A673 (cell line): ENCODE data around the gene FGF16. TPM values are rescaled to one million over a fixed set of nuclear protein-coding genes. Genes with fewer than 3 reads are reported as not detected.
"Not testable (repeated sequence)": the region's sequence is repeated elsewhere in the genome, so short reads cannot be mapped to it uniquely, and the experiment has no call there.

Experiments
- Bru-seq: library from RNA; stranded (reverse); fragments of 400-500 nt; gene quantifications from one replicate; lab custom pipeline; 2021; lab: Mats Ljungman, UMichigan
- BruChase-seq, 2 experiments: library from RNA; stranded (reverse); fragments of 400-500 nt; gene quantifications; one replicate each; lab custom pipeline; 2021; lab: Mats Ljungman, UMichigan
- BruUV-seq: library from RNA; stranded (reverse); fragments of 400-500 nt; replicated peaks from 2 replicates; lab custom pipeline; 2021; lab: Mats Ljungman, UMichigan
- CTCF ChIA-PET: fragments of 300-600 bp; sonication (Branson Sonifier 250); formaldehyde crosslinking; loops from one replicate; lab custom pipeline; 2022; ENCODE audit warnings: antibody characterized with exemption; lab: Charles Lee
- POLR2A ChIA-PET: fragments of 300-600 bp; sonication (Branson Sonifier 250); formaldehyde crosslinking; loops from one replicate; lab custom pipeline; 2022; ENCODE audit warnings: antibody characterized with exemption; ENCODE audit not compliant: low non-redundant PET; lab: Charles Lee
- DNase-seq: peaks from one replicate; pipeline ENCODE4 v3.0.0-alpha.2; 2015; ENCODE audit warnings: low spot score
- H3K27ac ChIP-seq: fragments of 200-600 bp; sonication (generic); 2 replicates; pipeline ENCODE4 v1.5.1; 2016; ENCODE audit warnings: mixed run types, low read depth, mild to moderate bottlenecking, mixed read lengths, antibody characterized with exemption, low read length; ENCODE audit not compliant: poor library complexity, severe bottlenecking
- H3K27me3 ChIP-seq: fragments of 200-600 bp; sonication (generic); replicated peaks from 2 replicates; pipeline ENCODE4 v1.6.1; 2017; ENCODE audit warnings: mixed run types, low read depth, mild to moderate bottlenecking, mixed read lengths, antibody characterized with exemption, low read length; ENCODE audit not compliant: insufficient read depth, poor library complexity
- H3K36me3 ChIP-seq: fragments of 200-600 bp; sonication (generic); 2 replicates; pipeline ENCODE4 v1.6.1; 2016; ENCODE audit warnings: mixed run types, mild to moderate bottlenecking, mixed read lengths, antibody characterized with exemption, low read length; ENCODE audit not compliant: insufficient read depth, poor library complexity, severe bottlenecking
- H3K4me1 ChIP-seq: fragments of 200-600 bp; sonication (generic); 2 replicates; pipeline ENCODE4 v1.6.1; 2017; ENCODE audit warnings: mixed run types, mild to moderate bottlenecking, mixed read lengths, antibody characterized with exemption, low read length; ENCODE audit not compliant: insufficient read depth, poor library complexity, severe bottlenecking
- H3K4me3 ChIP-seq: fragments of 200-600 bp; sonication (generic); 2 replicates; pipeline ENCODE4 v1.5.1; 2016; ENCODE audit warnings: low read depth, mixed run types, mild to moderate bottlenecking, mixed read lengths, low read length; ENCODE audit not compliant: poor library complexity, severe bottlenecking
- H3K9me3 ChIP-seq: fragments of 200-600 bp; sonication (generic); 2 replicates; pipeline ENCODE4 v1.6.1; 2016; ENCODE audit warnings: mixed run types, low read depth, mild to moderate bottlenecking, mixed read lengths, antibody characterized with exemption, low read length; ENCODE audit not compliant: poor library complexity, severe bottlenecking
- CTCF ChIP-seq: fragments of 300-800, 200-600 bp; sonication (generic); conservative IDR thresholded peaks from 2 replicates; pipeline ENCODE4 v1.5.1; 2017; ENCODE audit warnings: low read depth, mild to moderate bottlenecking, antibody characterized with exemption, low read length, moderate library complexity, mixed read lengths
- EZH2 ChIP-seq: fragments of 200-600 bp; sonication (generic); IDR thresholded peaks from 2 replicates; pipeline ENCODE4 v1.6.1; 2017; ENCODE audit warnings: borderline replicate concordance, low read depth, mild to moderate bottlenecking, mixed read lengths, antibody characterized with exemption, low read length; ENCODE audit not compliant: poor library complexity, severe bottlenecking
- intact Hi-C: fragments of 100-400 bp; cut with micrococcal nuclease; formaldehyde crosslinking; loops from one replicate; pipeline ENCODE4 v1.10.0; 2022; ENCODE audit not compliant: unreplicated experiment
- long read RNA-seq: library from polyadenylated mRNA; stranded (forward); transcript quantifications from one replicate; pipeline ENCODE4 v2.0.0, GENCODE V29; 2022
- total RNA-seq: library from RNA; stranded (reverse); gene quantifications from 2 replicates; pipeline ENCODE4 v1.2.3, GENCODE V29; 2021

Gene FGF16
- total RNA-seq, result not detected in 2 replicates
- percentile 12 among the genes with signal in this experiment for Bru-seq, nascent RNA
- BruChase-seq, experiment 1, labeled RNA remaining after a 2-hour chase, result not detected
- BruChase-seq, experiment 2, labeled RNA remaining after a 6-hour chase, result not detected
- long read RNA-seq, result 0 reads

GRCh38 chrX:77446908-77447652, at the start of gene FGF16:
FGF16 (plus strand) TSS chrX:77447389; CDS start chrX:77447675, 286 bp downstream.
- TF ChIP-seq EZH2 (no peak), CTCF (no peak)
- no peaks in the 10 kb centered on the region for H3K4me1 ChIP-seq
- no TSS peak for BruUV-seq
- DNase-seq, result no peak
- CTCF ChIA-PET, result no interaction called here
- no peaks in the 10 kb centered on the region for H3K36me3 ChIP-seq
- no peaks in the 10 kb centered on the region for H3K27me3 ChIP-seq
- no peaks in the 10 kb centered on the region for H3K9me3 ChIP-seq
- intact Hi-C loops, result loop anchor here (10.0 kb wide), 1 partner anchor 138 kb away; no protein-coding TSS in a partner anchor
- H3K4me3 ChIP-seq, result peak within 1 kb of the TSS; percentile 44
- POLR2A ChIA-PET, result no interaction called here
- no peak within 1 kb of the TSS for H3K27ac ChIP-seq

- Histone ChIP-seq H3K4me1 (no peaks in the 10 kb centered on the region), H3K4me3 (no peak overlapping the region), H3K36me3 (no peaks in the 10 kb centered on the region), H3K27ac (no peak overlapping the region), H3K27me3 (no peaks in the 10 kb centered on the region), H3K9me3 (no peaks in the 10 kb centered on the region)
- BruUV-seq, result no TSS peak
- intact Hi-C loops, result no loop called here
- no peak for DNase-seq
- ChIA-PET POLR2A (no interaction called here), CTCF (no interaction called here)
- TF ChIP-seq EZH2 (no peak), CTCF (no peak)
Measured at GRCh38 chrX:77398330-77398954, 48.7 kb upstream of the FGF16 start.

GRCh38 chrX:77404419-77404818, 42.8 kb upstream of the FGF16 start:
- H3K36me3 ChIP-seq, result no peaks in the 10 kb centered on the region
- no peaks in the 10 kb centered on the region for H3K4me1 ChIP-seq
- DNase-seq, result no peak
- CTCF ChIA-PET, result no interaction called here
- H3K27ac ChIP-seq, result no peak overlapping the region
- no peak overlapping the region for H3K4me3 ChIP-seq
- no peak for TF ChIP-seq EZH2
- no peak for TF ChIP-seq CTCF
- H3K9me3 ChIP-seq, result no peaks in the 10 kb centered on the region
- no peaks in the 10 kb centered on the region for H3K27me3 ChIP-seq
- intact Hi-C loops, result no loop called here
- BruUV-seq, result no TSS peak
- POLR2A ChIA-PET, result no interaction called here

GRCh38 chrX:77407821-77408220, 39.4 kb upstream of the FGF16 start:
- H3K4me1 ChIP-seq, H3K27me3 ChIP-seq, CTCF ChIA-PET, intact Hi-C loops, H3K36me3 ChIP-seq, H3K4me3 ChIP-seq, DNase-seq, H3K27ac ChIP-seq, POLR2A ChIA-PET, H3K9me3 ChIP-seq, BruUV-seq: not testable (repeated sequence)
